ENCODE results near the gene NRN1. TPM values are rescaled to one million over a fixed set of nuclear protein-coding genes. Genes with fewer than 3 reads are reported as not detected.
"Not testable (repeated sequence)": the region's sequence is repeated elsewhere in the genome, so short reads cannot be mapped to it uniquely, and the experiment has no call there.

Gene NRN1
- total and polyA plus RNA-seq, 8 donors, result 0.60 to 4.3 (median 1.6) TPM

- FAIRE-seq (no peak), ATAC-seq (no peak), DNase-seq (no peak)
- intact Hi-C loops (cut with DNase I), result no loop called here
- Histone ChIP-seq H3K27ac (no peak overlapping the region), H3K36me3 (no peaks in the 10 kb centered on the region), H3K4me3 (no peak overlapping the region), H3K4me1 (no peaks in the 10 kb centered on the region), H3K9me3 (no peaks in the 10 kb centered on the region), H3K27me3 (no peaks in the 10 kb centered on the region)
- 68 to 71% methylated on average over 7 of the region's 7 CpGs for WGBS, 2 donors
- no peak for TF ChIP-seq CTCF (IDR thresholded peaks at IDR 0.05)
These were observed 25.3 kb downstream of the NRN1 start for GRCh38 chr6:5981126-5982026.

DNA sequence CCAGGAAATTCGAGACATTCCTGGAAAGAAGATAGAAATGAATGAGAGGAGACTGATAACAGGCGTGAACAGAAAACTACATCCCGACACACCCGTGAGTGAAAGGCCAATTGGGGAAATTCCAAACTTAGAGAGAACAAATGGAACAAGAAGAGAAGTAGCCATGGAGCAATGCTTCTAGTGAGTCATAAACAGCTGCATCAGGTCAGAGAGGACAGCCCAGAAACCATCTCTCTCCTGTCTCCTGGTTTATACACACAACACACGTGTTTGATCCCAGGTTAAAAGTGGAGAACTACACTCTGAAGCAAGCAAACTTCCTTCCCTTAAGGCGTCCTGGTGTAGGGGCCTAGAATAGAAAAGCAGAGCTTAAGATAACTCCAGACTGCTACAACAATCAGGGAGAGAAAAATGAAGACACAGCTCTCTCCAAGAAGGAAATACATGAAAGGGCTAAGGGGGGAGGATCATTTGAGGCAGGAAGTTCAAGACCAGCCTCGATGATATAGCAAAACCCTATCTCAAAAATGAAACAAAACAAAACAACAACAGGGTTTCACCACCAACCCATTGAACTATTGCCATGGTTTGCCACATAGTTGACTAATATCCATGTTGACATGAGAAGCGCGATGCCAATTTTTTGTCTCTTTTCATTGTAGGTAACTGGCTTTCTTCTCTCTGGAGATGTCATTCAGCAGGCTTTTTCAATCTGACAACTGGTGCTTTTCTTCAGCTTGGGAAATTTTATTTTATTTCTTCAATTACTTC is 26.9 kb downstream of the NRN1 start:
- Histone ChIP-seq H3K4me3 (no peak overlapping the region), H3K4me1 (no peaks in the 10 kb centered on the region), H3K36me3 (no peaks in the 10 kb centered on the region), H3K27me3 (no peaks in the 10 kb centered on the region), H3K27ac (no peak overlapping the region), H3K9me3 (no peaks in the 10 kb centered on the region)
- DNase-seq, result no peak
- FAIRE-seq, result no peak
- 56 to 65% methylated on average over 9 of the region's 9 CpGs for WGBS, 2 donors
- intact Hi-C loops (cut with DNase I), result no loop called here
- peak in 2 of 4 donors; percentile 29 to 44 for ATAC-seq
- TF ChIP-seq CTCF (IDR thresholded peaks at IDR 0.05), result no peak

GRCh38 chr6:5976811-5977210 is 29.9 kb downstream of the NRN1 start:
- H3K9me3 ChIP-seq, result no peaks in the 10 kb centered on the region
- H3K4me3 ChIP-seq, result no peak overlapping the region
- DNase-seq (no peak), ATAC-seq (no peak), FAIRE-seq (no peak)
- 86 to 94% methylated on average over 3 of the region's 3 CpGs for WGBS, 2 donors
- intact Hi-C loops (cut with DNase I), result no loop called here
- no peaks in the 10 kb centered on the region for H3K27me3 ChIP-seq
- H3K4me1 ChIP-seq, result no peaks in the 10 kb centered on the region
- TF ChIP-seq CTCF (IDR thresholded peaks at IDR 0.05), result no peak
- H3K27ac ChIP-seq, result no peak overlapping the region
- no peaks in the 10 kb centered on the region for H3K36me3 ChIP-seq

DNA sequence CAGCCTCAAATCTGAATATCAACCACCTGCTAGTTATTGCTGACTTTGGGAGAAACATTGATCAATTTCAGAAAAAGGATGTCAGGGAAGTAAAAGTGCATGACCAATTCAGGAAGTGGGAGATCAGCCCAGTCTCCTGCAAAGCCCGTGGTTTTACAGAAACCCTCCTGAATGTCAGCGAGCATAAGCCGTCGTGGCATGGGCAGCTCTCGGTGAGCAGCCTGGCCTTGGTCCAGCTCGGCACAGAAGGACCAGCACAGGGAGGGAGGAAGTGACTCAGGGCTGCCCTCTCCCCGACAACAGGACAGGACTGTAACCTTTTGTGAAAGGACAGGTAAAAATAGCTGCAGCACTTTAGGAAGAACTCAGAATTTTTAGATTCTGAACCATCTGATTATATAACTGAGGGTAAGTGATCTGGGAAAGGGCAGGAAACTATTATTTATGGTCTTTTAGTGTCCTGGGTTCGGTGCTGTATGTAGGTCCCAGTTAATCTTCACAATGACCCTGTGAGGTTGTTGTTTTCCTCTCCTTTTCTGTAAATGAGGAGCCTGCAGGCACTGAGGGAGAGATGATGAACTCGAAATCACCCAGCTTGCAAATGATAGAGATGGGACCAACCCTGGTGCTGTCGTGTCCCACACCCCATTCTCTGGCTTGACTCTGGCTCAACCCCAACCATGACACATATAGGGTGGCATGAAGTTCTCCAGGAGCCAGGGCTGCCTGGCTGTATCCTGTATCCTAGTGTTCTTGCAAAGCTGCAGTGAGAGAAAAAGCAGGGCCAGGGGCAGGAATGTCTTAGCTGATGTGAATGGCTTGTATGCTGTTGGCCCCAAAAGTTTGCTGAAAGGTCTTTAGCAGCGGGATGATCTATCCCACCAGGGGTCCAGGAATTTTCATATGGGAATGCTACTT is 37.6 kb downstream of the NRN1 start:
- FAIRE-seq (no peak), ATAC-seq (peak; percentile 58 to 82 (median 74)), DNase-seq (peak; percentile 13 to 79 (median 52))
- no peak for TF ChIP-seq CTCF (IDR thresholded peaks at IDR 0.05)
- H3K4me3 ChIP-seq, result no peak overlapping the region
- intact Hi-C loops (cut with DNase I), result no loop called here
- H3K4me1 ChIP-seq, result no peaks in the 10 kb centered on the region
- 32 to 33% methylated on average over 11 of the region's 11 CpGs for WGBS, 2 donors
- no peak overlapping the region for H3K27ac ChIP-seq
- no peaks in the 10 kb centered on the region for H3K27me3 ChIP-seq
- no peaks in the 10 kb centered on the region for H3K9me3 ChIP-seq
- H3K36me3 ChIP-seq, result no peaks in the 10 kb centered on the region

GRCh38 chr6:5968036-5968435 is 38.7 kb downstream of the NRN1 start:
- H3K36me3 ChIP-seq; H3K4me1 ChIP-seq; FAIRE-seq; H3K27ac ChIP-seq; DNase-seq; intact Hi-C loops (cut with DNase I); ATAC-seq; H3K9me3 ChIP-seq; H3K27me3 ChIP-seq; H3K4me3 ChIP-seq: not testable (repeated sequence)
- 79 to 88% methylated on average over 3 of the region's 3 CpGs for WGBS, 2 donors
